ENCODE results near the gene SURF6.
"Not testable (repeated sequence)": the region's sequence is repeated elsewhere in the genome, so short reads cannot be mapped to it uniquely, and the experiment has no call there.

Gene SURF6

DNA sequence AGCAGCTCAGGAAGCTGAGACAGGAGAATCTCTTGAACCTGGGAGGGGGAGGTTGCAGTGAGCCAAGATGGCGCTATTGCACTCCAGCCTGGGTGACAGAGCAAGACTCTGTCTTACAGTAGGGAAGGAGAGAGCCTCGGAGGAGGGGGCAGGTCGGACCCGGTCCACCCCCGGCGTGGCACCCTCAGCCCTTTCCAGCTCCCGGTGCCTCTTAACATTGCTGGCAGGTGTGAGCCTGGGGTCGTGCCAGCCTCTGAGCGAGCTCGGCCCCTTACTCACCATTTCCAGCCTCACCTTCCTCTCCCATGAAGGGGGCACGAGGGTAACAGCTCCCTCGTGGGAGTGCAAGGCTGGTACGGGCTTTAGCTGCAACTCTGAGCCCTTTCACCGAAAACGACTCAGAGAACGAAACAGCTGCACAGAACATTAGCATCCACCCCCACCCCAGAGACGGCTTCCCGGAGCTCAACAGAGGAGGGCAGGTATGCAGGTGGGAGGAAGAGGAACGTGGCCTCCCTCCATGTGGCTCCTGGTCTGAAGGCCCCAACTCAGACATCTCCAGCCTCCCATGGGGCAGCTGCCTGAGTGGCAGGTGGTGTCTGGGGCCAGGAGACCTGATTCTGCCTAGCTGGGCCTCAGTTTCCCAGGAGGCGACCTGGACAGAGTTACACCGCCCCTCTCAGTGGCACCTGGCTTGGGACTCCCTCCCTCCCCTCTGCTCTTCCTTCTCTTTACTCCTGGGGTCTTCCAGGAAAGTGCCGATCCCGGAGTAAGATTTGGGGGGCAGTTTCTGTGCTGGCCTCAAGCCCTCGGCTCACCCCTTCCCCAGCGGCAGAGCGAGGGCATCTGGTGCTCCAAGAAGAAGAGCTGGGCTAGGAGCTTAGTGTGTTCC is 32.5 kb downstream of the SURF6 start:
- no peak for TF ChIP-seq CTCF (conservative IDR thresholded peaks at IDR 0.05; ENCODE audit: low read depth, low read length)
- DNase-seq (ENCODE audit: low read depth): no peak
- no peak overlapping the region for H3K4me3 ChIP-seq (ENCODE audit: low read length)

- no peak overlapping the region for H3K4me3 ChIP-seq (ENCODE audit: low read length)
- no peak for TF ChIP-seq CTCF (conservative IDR thresholded peaks at IDR 0.05; ENCODE audit: low read depth, low read length)
- no peak for DNase-seq (ENCODE audit: low read depth)
These were observed 34.4 kb downstream of the SURF6 start for GRCh38 chr9:133301253-133302230.

DNA sequence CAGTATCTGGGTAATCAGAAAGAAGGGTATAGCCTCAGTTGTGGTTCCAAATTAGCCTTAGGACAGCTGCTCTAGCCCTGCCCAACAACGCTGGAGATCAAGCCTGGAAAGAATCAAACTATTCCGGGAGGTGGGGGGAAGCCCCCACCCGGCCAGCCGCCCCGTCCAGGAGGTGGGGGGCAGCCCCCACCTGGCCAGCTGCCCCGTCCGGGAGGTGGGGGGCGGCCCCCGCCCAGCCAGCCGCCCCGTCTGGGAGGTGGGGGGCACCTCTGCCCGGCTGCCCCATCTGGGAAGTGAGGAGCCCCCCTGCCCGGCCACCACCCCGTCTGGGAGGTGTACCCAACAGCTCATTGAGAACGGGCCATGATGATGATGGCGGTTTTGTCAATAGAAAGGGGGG is 36.0 kb downstream of the SURF6 start:
- DNase-seq (ENCODE audit: low read depth); H3K4me3 ChIP-seq (ENCODE audit: low read length): not testable (repeated sequence)

DNA sequence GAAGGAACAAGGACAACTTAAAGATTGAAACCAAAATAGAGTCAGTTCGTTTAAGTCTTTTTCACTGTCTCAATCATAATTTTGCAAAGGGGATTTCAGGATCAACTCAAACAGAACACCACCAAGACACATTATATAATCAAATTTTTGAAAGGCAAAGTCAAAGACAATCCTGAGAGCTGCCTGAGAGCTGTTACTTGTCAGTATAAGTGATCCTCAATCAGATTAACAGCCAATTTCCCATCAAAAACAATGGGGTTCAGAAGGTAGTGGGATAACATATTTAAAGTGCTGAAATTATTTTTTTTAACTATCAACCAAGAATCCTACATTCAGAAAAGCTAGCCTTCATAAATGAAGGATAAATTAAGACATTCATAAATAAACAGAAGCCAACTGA is 41.7 kb downstream of the SURF6 start:
- no peak for TF ChIP-seq CTCF (conservative IDR thresholded peaks at IDR 0.05; ENCODE audit: low read depth, low read length)

DNA sequence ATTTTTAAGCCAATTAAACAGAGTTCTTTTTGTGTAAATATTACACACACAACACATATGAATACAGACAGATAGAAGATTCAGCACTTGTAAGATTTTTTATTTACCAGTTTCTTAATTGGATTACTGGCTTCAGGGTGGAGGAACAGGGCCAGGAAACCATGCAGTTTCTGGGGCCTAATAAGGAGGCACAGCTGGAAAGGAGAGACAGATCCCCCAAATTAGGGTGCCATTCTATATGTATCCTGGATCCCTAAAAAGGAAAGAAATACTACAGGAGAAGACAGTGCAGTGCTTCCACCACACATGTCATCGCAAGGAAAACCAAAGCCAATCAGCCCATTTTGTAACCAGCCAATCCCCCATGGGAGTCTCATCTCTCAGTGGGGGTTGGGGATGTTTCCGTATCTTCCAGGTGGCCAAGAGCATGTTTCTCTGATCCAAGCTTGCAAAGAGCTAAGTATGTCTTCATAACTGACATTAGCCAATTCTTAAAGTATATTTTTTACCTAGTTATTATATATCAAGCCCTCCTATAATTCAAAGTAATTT is 45.2 kb downstream of the SURF6 start:
- no peak for DNase-seq (ENCODE audit: low read depth)
- no peak overlapping the region for H3K4me3 ChIP-seq (ENCODE audit: low read length)
- no peak for TF ChIP-seq CTCF (conservative IDR thresholded peaks at IDR 0.05; ENCODE audit: low read depth, low read length)

More for the DNA sequence above, 41.7 kb downstream of the SURF6 start:
- no peak for DNase-seq (ENCODE audit: low read depth)
- H3K4me3 ChIP-seq (ENCODE audit: low read length): no peak overlapping the region

DNA sequence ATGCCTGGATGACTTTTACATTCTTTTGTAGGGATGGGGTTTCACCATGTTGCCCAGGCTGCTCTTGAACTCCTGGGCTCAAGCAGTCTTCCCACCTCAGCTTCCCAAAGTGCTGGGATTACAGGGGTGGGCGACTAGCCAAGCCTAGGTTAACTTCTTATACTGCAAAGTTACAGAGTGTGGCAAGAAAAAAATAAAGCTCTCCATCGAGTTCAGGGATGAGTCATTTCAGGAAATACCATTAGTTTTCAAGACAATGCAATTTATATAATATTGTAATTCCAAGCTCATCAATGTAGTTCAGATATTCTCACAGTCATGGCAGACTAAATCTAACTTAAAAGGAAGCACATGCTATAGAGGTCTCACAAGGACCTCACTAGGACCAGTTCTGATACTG is 49.5 kb downstream of the SURF6 start:
- TF ChIP-seq CTCF (conservative IDR thresholded peaks at IDR 0.05; ENCODE audit: low read depth, low read length): no peak

DNA sequence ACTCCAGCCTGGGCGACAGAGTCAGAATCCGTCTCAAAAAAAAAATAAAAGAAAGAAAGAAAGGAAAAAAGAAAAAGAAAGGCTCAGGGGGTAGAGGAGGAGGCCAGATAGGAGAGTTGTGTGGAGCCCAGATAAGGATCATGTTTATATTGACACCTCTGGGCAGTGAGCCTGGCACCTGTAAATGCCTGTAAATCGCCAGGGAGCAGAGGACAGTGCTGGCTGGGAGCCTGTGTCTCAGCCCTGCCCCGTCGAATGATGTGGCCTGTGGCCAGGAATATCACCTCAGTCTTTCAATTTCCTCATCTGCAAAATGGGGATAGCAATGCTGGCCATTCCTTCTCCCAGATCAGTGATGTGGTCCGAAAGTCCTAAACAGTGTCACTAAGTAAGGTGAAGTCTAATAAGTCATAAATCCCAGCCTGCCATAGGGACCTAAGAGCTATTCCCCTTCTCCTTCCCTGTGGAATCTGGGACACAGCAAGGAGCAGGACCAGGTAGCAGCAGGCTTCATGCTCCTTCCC is 50.7 kb downstream of the SURF6 start:
- no peak for DNase-seq (ENCODE audit: low read depth)
- H3K4me3 ChIP-seq (ENCODE audit: low read length): no peak overlapping the region
- TF ChIP-seq CTCF (conservative IDR thresholded peaks at IDR 0.05; ENCODE audit: low read depth, low read length): no peak

More for the DNA sequence above, 49.5 kb downstream of the SURF6 start:
- H3K4me3 ChIP-seq (ENCODE audit: low read length): no peak overlapping the region
- DNase-seq (ENCODE audit: low read depth): no peak

Measured in retinal pigment epithelial cell (primary cell).